ENCODE measurements around the gene RNF150.
"Not testable (repeated sequence)": the region's sequence is repeated elsewhere in the genome, so short reads cannot be mapped to it uniquely, and the experiment has no call there.

The RNF150 gene

GRCh38 chr4:141077611-141078225, 55.6 kb downstream of the RNF150 start:
- no peak for DNase-seq (ENCODE audit: low read depth in 3 of 3)

GRCh38 chr4:141075553-141075952, 57.7 kb downstream of the RNF150 start:
- DNase-seq (ENCODE audit: low read depth in 3 of 3) = no peak

- DNase-seq (ENCODE audit: low read depth in 3 of 3) = no peak
These were observed 59.0 kb downstream of the RNF150 start for GRCh38 chr4:141074098-141074878.

- DNase-seq (ENCODE audit: low read depth in 3 of 3) = no peak
These were observed 66.6 kb downstream of the RNF150 start for GRCh38 chr4:141066690-141067089.

GRCh38 chr4:141065872-141066271, 67.4 kb downstream of the RNF150 start:
- no peak for DNase-seq (ENCODE audit: low read depth in 3 of 3)

- DNase-seq (ENCODE audit: low read depth in 3 of 3) = no peak
These were observed 70.6 kb downstream of the RNF150 start for GRCh38 chr4:141062651-141063050.

GRCh38 chr4:141058591-141059512, 74.4 kb downstream of the RNF150 start:
- no peak for DNase-seq (ENCODE audit: low read depth in 3 of 3)

GRCh38 chr4:141057582-141057981, 75.7 kb downstream of the RNF150 start:
- no peak for DNase-seq (ENCODE audit: low read depth in 3 of 3)

- no peak for DNase-seq (ENCODE audit: low read depth in 3 of 3)
These were observed 76.8 kb downstream of the RNF150 start for GRCh38 chr4:141056473-141056872.

GRCh38 chr4:141054446-141054845, 78.8 kb downstream of the RNF150 start:
- no peak for DNase-seq (ENCODE audit: low read depth in 3 of 3)

- DNase-seq (ENCODE audit: low read depth in 3 of 3) = not testable (repeated sequence)
These were observed 82.3 kb downstream of the RNF150 start for GRCh38 chr4:141050999-141051398.

- no peak for DNase-seq (ENCODE audit: low read depth in 3 of 3)
These were observed 85.9 kb downstream of the RNF150 start for GRCh38 chr4:141047228-141047884.

GRCh38 chr4:141046255-141046654, 87.0 kb downstream of the RNF150 start:
- DNase-seq (ENCODE audit: low read depth in 3 of 3) = no peak

GRCh38 chr4:141045848-141046247, 87.4 kb downstream of the RNF150 start:
- no peak for DNase-seq (ENCODE audit: low read depth in 3 of 3)

- no peak for DNase-seq (ENCODE audit: low read depth in 3 of 3)
These were observed 92.2 kb downstream of the RNF150 start for GRCh38 chr4:141041021-141041476.

- DNase-seq (ENCODE audit: low read depth in 3 of 3) = no peak
These were observed 94.1 kb downstream of the RNF150 start for GRCh38 chr4:141039156-141039555.

- DNase-seq (ENCODE audit: low read depth in 3 of 3) = no peak
These were observed 94.8 kb downstream of the RNF150 start for GRCh38 chr4:141038428-141038827.

GRCh38 chr4:141037446-141037845, 95.8 kb downstream of the RNF150 start:
- no peak for DNase-seq (ENCODE audit: low read depth in 3 of 3)

- DNase-seq (ENCODE audit: low read depth in 3 of 3) = no peak
These were observed 96.5 kb downstream of the RNF150 start for GRCh38 chr4:141036786-141037185.

- no peak for DNase-seq (ENCODE audit: low read depth in 3 of 3)
These were observed 97.3 kb downstream of the RNF150 start for GRCh38 chr4:141035920-141036319.

GRCh38 chr4:141028024-141028529, 105.2 kb downstream of the RNF150 start:
- DNase-seq (ENCODE audit: low read depth in 3 of 3) = no peak
